ENCODE data around the gene CDH2. TPM values are rescaled to one million over a fixed set of nuclear protein-coding genes. Genes with fewer than 3 reads are reported as not detected.

The CDH2 gene
- 10 to 100 TPM; 70.4 to 83.8 (median 79.9) TPM for polyA plus RNA-seq (ENCODE audit: insufficient read length in 3 of 3)
- long read RNA-seq, donor 1, full-length matches to known transcripts: 5 of 5 reads
- long read RNA-seq, donor 1, partial matches to known transcripts: 0 of 5 reads
- long read RNA-seq, donor 1, other reads (novel, unspliced or antisense): 0 of 5 reads
- long read RNA-seq, donor 2, full-length matches to known transcripts: 9 of 16 reads
- long read RNA-seq, donor 2, partial matches to known transcripts: 7 of 16 reads
- long read RNA-seq, donor 2, other reads (novel, unspliced or antisense): 0 of 16 reads
- long read RNA-seq, donor 3, full-length matches to known transcripts: 6 of 6 reads
- long read RNA-seq, donor 3, partial matches to known transcripts: 0 of 6 reads
- long read RNA-seq, donor 3, other reads (novel, unspliced or antisense): 0 of 6 reads
- long read RNA-seq, donor 4, full-length matches to known transcripts: 5 of 5 reads
- long read RNA-seq, donor 4, partial matches to known transcripts: 0 of 5 reads
- long read RNA-seq, donor 4, other reads (novel, unspliced or antisense): 0 of 5 reads
- long read RNA-seq, donor 5, full-length matches to known transcripts: 1 of 1 reads
- long read RNA-seq, donor 5, partial matches to known transcripts: 0 of 1 reads
- long read RNA-seq, donor 5, other reads (novel, unspliced or antisense): 0 of 1 reads
- long read RNA-seq, donor 6, full-length matches to known transcripts: 6 of 6 reads
- long read RNA-seq, donor 6, partial matches to known transcripts: 0 of 6 reads
- long read RNA-seq, donor 6, other reads (novel, unspliced or antisense): 0 of 6 reads
- long read RNA-seq, donor 7, full-length matches to known transcripts: 13 of 19 reads
- long read RNA-seq, donor 7, partial matches to known transcripts: 6 of 19 reads
- long read RNA-seq, donor 7, other reads (novel, unspliced or antisense): 0 of 19 reads
- long read RNA-seq, donor 8, full-length matches to known transcripts: 10 of 10 reads
- long read RNA-seq, donor 8, partial matches to known transcripts: 0 of 10 reads
- long read RNA-seq, donor 8, other reads (novel, unspliced or antisense): 0 of 10 reads
- long read RNA-seq, donor 9, full-length matches to known transcripts: 3 of 15 reads
- long read RNA-seq, donor 9, partial matches to known transcripts: 12 of 15 reads
- long read RNA-seq, donor 9, other reads (novel, unspliced or antisense): 0 of 15 reads
- long read RNA-seq, donor 10, full-length matches to known transcripts: 4 of 9 reads
- long read RNA-seq, donor 10, partial matches to known transcripts: 5 of 9 reads
- long read RNA-seq, donor 10, other reads (novel, unspliced or antisense): 0 of 9 reads
- long read RNA-seq, donor 11, full-length matches to known transcripts: 6 of 12 reads
- long read RNA-seq, donor 11, partial matches to known transcripts: 6 of 12 reads
- long read RNA-seq, donor 11, other reads (novel, unspliced or antisense): 0 of 12 reads
- long read RNA-seq, donor 12, full-length matches to known transcripts: 12 of 17 reads
- long read RNA-seq, donor 12, partial matches to known transcripts: 5 of 17 reads
- long read RNA-seq, donor 12, other reads (novel, unspliced or antisense): 0 of 17 reads
- long read RNA-seq, donor 13, full-length matches to known transcripts: 5 of 5 reads
- long read RNA-seq, donor 13, partial matches to known transcripts: 0 of 5 reads
- long read RNA-seq, donor 13, other reads (novel, unspliced or antisense): 0 of 5 reads
- long read RNA-seq, donor 14: 0 reads
- long read RNA-seq, donor 15: 0 reads
- long read RNA-seq, donor 16, full-length matches to known transcripts: 9 of 9 reads
- long read RNA-seq, donor 16, partial matches to known transcripts: 0 of 9 reads
- long read RNA-seq, donor 16, other reads (novel, unspliced or antisense): 0 of 9 reads

DNA sequence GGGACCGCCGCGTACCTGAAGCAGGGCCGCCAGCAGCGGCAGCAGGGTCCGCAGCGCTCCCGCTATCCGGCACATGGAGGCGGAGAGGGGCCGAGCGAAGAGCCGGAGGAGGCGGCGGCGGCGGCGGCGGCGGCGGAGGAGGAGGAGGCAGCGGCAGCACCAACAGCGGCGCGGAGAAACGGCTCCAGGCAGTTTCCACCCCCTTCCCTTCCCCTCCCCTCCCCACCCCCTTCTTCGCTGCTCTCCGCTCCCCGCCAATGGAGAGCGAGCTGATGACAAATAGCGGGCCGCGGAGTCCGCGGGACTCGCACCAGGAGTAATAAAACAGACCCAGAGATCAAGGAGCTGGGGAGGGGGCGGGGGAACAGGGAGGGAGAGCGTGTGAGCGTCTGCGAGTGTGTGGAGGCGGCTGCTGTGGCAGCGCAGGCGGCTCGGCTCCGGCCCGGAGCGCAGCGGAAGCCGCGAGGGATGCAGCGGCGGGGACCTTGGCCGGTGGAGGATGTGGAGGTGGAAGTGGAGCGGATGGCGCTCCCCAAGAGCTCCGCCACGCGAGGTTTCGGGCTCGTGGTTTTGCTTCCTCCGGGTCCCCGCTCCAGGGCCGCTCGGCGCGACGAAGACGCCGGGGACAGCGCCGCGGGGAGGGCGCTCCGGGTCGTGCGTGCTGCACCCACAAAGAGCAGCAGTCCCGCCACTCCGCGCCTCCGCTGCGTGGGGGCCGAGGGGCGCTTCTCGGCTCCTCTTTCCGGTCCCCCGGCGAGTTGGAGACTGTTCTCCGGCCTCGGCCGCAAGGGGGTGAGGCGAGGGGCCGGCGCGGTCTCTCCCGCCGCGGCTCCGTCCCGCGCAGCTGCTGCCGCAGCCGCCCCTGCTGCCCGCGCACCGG is at the start of gene CDH2:
TSS of gene CDH2 (minus strand) at position 183 of the 880 bp plus-strand sequence. CDS start at position 75, 108 bp downstream.
- DNase-seq: peak; percentile 91

DNA sequence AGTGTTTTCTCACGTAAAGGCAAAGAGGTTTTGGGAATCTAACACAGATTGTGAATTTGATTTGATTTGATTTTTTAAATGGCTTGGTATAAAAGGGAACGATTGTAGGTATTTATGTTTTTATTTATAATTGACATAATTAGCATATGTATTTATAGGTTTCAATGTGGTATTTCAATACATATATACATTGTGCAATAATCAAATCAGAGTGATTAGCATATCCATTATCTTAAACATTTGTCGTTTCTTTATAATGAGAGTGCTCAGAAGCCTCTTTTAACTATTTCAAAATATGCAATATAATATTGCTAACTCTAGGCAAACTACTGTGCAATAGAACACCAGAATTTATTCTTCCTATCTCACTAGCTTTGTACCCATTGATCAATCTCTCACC is 35.1 kb upstream of the CDH2 start:
- no peak for DNase-seq

DNA sequence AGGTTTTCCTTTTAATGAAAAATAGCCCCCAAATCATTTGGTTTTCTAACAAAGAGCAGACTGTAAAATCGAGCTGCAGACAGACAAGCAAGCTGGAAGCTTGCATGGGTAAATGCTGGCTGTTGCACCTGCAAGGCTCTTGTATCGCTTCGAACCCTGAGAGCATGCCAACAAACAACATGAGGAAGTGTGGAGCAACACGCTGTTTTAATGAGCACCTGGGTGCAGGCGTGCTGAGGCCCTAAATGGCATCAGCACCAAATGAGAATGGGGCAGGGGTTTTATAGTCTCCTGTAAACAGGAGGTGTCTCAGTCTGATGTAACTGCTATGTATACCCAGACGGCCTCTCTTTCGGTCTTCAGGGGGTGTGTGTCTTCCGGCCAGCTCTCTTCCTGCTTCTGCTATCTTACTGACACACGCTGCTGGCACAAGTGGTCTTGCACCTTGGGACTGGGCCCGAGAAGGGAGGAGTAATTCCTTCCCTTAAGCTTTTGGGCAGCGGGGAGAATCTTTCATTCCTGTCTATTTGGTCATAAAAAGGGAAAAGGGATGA is 31.9 kb upstream of the CDH2 start:
- DNase-seq: no peak

- DNase-seq: no peak
Measured at GRCh38 chr18:28208268-28208667, 31.3 kb upstream of the CDH2 start.

DNA sequence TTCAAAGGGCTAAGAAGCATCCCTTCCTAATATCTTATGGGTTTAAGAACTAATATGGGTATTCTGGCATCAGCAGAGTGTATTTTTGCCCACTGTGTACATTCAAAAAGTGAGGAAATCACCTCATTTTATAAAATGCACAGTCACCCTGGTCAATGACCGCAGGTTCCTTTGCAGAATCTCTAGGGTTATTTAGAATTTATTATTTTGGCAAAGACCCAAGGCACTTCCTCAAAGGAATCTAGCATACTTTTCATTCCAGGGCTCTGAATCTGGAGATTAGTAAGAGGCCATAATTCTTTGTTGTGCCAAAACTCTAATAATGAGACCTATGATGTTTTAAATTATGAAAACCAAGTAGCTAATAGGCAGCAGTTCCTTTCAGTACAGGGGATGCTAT is 27.2 kb upstream of the CDH2 start:
- DNase-seq: peak; percentile 1

GRCh38 chr18:28201056-28201455 is 24.1 kb upstream of the CDH2 start:
- DNase-seq: no peak

- DNase-seq: no peak
Measured at GRCh38 chr18:28198620-28199019, 21.7 kb upstream of the CDH2 start.

GRCh38 chr18:28193177-28193778 is 16.3 kb upstream of the CDH2 start:
- no peak for DNase-seq

GRCh38 chr18:28189400-28190239 is 12.7 kb upstream of the CDH2 start:
- no peak for DNase-seq

- no peak for DNase-seq
Measured at GRCh38 chr18:28185121-28185520, 8.2 kb upstream of the CDH2 start.

DNA sequence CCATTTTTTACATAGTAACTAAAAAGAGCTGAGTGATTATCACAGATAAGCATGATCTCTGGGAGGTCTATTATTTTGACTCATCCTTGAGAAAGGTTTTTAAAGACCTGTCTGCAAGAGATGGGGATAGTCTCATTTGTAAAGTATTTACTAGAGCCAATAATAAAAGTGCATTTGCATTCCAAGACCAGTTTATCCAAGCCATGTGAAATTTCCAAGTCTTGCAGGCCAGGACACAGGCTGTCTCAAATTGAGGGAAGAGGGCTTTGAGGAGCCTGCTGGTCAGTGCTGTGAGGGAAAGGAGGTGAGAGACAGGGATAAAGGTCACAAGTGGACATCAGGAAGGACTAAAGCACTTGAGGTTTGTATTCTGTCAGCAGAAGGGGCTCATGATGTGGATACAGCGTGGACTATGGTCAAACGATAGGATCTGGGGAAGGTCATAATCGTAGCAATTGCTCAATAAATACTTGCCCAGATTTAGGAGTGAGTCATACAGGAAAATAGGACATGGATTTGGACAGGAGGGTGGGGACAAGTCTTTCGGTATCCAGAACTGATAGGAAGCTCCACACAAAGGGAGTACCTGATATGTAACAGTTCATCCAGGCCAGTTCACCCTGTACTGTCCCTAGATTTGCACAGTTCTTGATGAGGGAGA is 6.6 kb upstream of the CDH2 start:
- DNase-seq: no peak

GRCh38 chr18:28181616-28182015 is 4.7 kb upstream of the CDH2 start:
- no peak for DNase-seq

DNA sequence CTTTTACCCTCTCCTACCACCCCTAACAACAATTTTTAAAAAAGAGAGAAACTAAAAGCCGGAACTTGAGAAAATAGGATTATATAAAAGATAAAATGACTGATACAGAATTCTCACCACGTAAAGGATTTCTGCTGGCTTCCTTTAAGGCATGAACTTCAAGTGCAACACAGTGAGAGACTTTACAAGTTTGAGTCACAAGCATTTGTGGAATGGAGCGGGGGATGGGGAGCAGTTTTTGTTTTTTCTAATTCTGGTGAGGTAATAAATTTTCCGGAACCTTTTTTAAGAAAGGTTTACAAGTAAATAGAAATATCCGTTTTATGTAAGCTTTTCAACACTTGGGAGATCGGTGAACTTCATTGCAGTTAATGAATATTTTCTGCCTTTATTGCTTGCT is 1.8 kb upstream of the CDH2 start:
- no peak for DNase-seq

GRCh38 chr18:28177828-28178635 is 1.1 kb upstream of the CDH2 start:
- peak; percentile 69 for DNase-seq

DNA sequence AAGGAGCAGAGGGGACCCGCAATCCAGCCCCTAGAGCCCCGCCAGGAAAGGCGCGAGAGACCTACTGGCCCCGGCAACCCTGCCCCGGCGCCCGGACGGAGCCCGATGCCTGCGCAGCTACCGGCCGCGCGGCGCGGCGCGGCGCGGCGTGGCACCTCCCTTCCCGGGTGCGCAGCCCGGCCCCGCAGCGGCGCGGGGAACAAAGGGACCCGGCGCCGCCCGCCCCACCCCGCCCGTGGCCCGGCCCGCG is 307 bp downstream of the CDH2 start:
- DNase-seq: no peak

- DNase-seq: no peak
Measured at GRCh38 chr18:28175930-28176697, 816 bp downstream of the CDH2 start.
